T-helper 2 cell (primary cell): Measurements from ENCODE around the gene CADM3.

Experiments
- DNase-seq, 5 experiments: peaks; one replicate each; pipeline versions ENCODE4 v3.0.0 to v3.0.0-alpha.2; 2012 to 2022
- total RNA-seq, 2 donors: gene quantifications; one replicate each; lab custom pipeline; 2026; lab: John Stamatoyannopoulos, UW

CADM3 gene, protein sequence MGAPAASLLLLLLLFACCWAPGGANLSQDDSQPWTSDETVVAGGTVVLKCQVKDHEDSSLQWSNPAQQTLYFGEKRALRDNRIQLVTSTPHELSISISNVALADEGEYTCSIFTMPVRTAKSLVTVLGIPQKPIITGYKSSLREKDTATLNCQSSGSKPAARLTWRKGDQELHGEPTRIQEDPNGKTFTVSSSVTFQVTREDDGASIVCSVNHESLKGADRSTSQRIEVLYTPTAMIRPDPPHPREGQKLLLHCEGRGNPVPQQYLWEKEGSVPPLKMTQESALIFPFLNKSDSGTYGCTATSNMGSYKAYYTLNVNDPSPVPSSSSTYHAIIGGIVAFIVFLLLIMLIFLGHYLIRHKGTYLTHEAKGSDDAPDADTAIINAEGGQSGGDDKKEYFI
- 0 reads per million in 2 donors for total RNA-seq

- DNase-seq = no peak
Measured at GRCh38 chr1:159171254-159171687, at the start of gene CADM3. Gene CADM3 (plus strand): TSS chr1:159171615. CDS start chr1:159171766, 151 bp downstream.

DNA sequence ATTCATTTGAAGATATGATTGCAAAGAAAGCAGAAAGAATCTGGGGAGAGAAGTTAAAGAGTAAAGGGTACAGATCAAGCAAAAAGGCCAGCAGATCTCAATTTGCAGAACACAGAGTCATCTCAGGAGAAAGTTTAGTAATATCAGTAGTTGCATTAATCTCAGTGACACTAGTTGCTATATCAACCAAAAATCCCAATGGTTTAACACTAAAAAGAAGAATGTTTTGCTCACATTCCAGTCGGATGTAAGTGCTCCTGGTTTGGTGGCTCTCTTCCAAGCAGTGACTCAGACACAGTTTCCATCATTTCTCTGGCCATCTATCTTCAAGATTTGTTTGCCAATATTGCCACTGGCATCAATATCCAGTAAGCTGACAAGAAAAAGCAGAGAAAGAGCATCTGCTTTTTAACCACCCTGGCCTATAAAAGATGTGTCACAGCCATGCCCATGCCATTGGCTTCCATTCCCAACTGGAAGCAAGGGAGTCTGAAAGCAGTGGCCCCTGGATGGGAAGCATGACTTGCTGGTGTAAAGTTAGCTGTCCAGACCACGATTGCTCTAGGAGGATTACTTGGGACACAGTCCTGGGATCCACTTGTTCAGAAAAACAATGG, 49.3 kb upstream of the CADM3 start:
- DNase-seq = peak in 1 of 5 experiments; percentile 57

DNA sequence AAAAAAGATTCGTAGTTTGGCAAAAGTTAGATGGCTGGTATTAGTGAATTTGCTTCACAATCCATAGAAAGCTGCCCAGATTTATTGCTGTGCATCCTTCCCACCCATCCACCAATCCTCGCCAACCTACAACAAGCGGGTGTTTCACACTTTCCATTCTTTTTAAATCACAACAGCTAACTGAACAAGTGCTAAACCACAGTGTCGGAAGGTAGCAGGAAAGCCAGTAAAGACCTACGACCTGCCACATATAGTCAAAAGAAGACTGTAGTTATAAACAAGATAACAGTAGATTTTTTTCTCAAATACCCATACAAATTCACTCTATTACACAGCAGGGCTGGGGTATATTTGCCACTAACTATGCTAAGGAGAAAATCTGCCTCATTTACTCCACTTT, 47.8 kb upstream of the CADM3 start:
- peak in 1 of 5 experiments; percentile 43 for DNase-seq

DNA sequence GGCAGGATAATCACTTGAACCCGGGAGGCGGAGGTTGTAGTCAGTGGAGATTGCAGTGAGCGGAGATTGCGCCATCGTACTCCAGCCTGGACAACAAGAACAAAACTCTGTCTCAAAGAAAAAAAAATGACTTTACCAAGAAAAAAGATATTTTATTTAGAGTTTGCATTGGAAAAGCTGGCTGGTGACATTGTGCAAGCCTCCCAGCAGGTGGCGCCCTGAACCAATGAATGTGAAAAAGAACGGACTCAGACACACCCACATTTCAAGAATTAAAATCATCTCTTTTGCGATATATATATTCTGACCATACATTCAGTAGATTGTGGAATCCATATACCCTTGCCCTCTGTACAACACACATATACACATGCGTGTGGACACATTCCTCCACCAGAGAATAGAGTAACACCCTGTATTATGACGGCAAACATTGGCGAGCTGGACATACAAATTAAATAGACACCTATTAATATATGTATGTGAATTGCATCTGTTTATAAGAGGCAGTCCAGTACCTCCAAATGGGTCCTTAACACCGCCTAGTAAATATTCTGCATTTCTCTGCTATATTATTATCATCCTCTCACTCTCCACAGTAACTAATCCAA, 39.0 kb upstream of the CADM3 start:
- DNase-seq = peak; percentile 4 to 62 (median 42)

DNA sequence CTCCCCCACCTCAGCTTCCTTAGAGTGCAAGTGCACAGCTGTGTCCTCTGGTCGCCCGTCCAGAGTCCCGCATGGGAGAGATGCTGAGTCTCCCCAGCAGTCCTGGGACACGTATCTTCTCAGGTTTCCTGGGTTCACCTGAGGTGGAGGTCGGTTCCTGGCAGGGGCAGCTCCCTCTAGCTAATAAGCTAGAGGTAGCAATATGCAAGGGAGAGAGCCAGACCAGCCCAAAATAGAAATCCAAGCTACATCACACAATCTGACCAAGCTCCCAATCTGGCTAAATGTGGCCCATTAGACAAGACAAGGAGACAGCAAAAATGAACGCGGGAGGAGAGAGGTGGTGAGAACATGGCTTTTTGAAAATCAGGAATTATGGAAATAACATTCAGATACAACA, 30.9 kb upstream of the CADM3 start:
- no peak for DNase-seq

- no peak for DNase-seq
Measured at GRCh38 chr1:159141584-159142390, 29.6 kb upstream of the CADM3 start.

- DNase-seq = no peak
Measured at GRCh38 chr1:159142391-159142663, 29.1 kb upstream of the CADM3 start.

- no peak for DNase-seq
Measured at GRCh38 chr1:159142726-159143510, 28.5 kb upstream of the CADM3 start.

- no peak for DNase-seq
Measured at GRCh38 chr1:159144571-159144970, 26.8 kb upstream of the CADM3 start.

- DNase-seq = no peak
Measured at GRCh38 chr1:159146980-159147379, 24.4 kb upstream of the CADM3 start.

GRCh38 chr1:159152031-159152430, 19.4 kb upstream of the CADM3 start:
- no peak for DNase-seq

DNA sequence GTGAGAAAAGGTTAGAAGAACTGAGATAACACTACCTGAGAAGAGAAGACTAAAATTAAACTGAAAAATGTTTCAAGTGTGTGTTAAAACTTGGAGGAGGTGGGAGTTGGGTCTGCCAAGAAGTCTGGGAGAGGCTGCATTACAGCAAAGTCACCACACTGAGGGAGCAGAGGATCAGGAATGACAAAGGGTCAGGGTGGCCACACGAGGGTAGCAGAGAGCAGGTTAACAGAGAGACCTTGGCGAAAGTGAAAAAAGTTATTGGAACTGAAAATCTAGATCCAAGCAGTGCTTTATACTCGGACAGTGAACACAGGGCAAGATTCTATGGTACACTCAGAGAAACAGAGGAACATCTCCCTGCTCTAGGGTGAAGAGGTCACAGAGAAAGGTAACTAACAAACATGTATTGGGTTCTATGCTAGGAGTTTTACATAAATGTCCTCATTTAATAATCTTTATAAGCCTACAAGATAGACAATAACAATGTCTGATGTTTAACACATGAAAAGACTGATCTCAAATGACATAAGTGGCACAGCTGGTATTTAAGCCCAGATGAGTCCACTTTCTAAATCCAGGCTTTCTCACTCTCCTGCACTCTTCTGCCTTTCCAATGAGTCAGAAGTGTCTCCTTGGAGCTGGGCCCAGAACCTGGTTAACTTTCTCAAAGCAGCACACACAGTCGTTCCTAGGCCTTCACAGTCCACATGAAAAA, 10.3 kb upstream of the CADM3 start:
- peak in 4 of 5 experiments; percentile 13 to 43 (median 33) for DNase-seq

GRCh38 chr1:159161719-159162026, 9.7 kb upstream of the CADM3 start:
- no peak for DNase-seq

DNA sequence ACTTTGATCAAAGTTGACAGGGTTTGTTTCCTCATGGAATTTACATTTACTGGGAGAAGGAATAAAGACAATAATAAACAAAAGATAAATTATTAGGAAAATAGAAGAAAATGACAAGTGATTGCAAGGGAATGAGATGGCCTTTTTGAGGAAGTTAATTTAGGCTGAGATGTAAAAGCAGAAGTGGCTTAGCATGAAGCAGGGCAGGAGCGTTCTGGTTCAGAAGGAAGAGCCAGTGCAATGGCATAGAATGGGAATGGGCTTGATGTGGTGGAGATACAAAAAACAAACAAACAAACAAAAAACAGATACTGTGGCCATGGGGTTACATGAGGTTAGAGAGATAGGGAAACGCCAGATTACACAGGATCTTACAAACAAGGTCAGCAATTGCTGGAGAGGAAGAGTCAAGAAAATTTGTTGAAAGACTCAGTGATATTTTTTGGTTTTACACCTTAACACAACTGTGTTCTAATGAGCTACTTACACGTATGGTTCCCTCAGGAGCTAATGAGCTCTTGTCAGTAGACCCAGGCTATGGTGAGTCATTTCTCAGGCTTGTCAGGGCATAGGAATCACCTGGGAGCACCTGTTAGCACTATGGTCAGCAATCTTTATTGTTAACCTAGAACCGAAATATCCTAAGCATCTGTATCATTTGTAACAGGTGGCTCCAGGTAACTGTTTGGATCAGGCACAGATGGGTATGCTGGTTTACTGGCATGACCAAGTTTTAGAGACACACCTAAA, 8.7 kb upstream of the CADM3 start:
- DNase-seq = no peak

GRCh38 chr1:159163614-159164228, 7.7 kb upstream of the CADM3 start:
- no peak for DNase-seq

DNA sequence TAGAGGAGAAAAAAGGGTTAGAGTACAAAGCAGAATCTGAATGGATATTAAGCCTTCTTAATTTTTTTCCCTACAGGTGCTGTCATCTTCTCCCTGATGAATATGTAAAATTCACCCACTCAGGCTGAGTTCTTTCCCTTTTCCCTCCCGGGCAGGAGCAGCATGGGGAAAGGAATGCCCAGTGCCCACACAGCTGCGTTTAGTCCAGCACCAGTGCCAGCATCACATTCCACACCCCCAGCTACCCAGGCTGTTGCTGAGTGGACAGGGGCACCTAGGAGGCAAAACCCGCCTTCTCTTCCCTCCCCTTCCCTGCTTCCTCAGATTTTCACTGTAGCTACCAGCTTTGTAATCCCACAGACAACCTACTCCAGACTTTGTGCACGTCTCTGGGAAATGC, 3.4 kb upstream of the CADM3 start:
- no peak for DNase-seq

- no peak for DNase-seq
Measured at GRCh38 chr1:159170639-159171038, 776 bp upstream of the CADM3 start.

DNA sequence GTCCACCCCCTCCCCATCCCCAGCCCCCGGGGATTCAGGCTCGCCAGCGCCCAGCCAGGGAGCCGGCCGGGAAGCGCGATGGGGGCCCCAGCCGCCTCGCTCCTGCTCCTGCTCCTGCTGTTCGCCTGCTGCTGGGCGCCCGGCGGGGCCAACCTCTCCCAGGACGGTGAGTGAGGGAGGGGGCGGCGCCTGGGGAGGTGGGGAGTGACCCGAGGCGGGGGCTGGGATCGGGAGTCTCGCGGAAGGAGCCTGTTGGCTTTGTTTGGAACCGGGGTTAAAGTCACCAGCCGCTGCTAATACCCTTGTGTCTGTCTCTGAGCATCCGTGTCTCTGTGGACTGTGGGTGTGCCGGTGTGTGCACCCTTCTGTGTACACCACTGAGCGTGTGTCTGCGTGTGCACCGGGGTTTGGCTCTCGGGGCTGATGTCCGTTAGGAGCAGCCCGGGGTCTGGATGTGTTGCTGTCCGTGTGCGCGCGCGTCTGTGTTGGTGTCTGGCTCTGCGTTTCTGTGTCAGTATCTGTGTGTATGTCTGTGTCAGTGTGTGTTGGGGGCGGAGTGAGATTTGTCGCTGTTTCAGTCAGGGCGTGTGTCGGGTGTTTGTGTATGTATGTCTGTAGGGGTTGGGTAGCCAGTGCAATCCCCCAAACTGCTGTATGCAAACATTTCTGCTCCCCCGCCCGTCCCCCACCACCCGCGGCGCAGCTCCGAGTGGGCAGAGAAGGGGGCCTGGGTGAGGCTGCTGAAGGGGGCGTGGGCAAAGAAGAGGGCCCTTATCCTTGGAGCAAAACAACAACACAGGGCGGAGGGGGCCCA, 480 bp downstream of the CADM3 start:
- no peak for DNase-seq

GRCh38 chr1:159172614-159173291, 1.3 kb downstream of the CADM3 start:
- DNase-seq = no peak
